HG03108 (cell line): Measurements from ENCODE around the gene MRPS23.

Experiments
- ATAC-seq: cut with Tn5 transposase; IDR thresholded peaks from one replicate; pipeline ENCODE4 v1.9.1; 2021; ENCODE audit warnings: moderate library complexity; ENCODE audit not compliant: unreplicated experiment

Gene MRPS23

DNA sequence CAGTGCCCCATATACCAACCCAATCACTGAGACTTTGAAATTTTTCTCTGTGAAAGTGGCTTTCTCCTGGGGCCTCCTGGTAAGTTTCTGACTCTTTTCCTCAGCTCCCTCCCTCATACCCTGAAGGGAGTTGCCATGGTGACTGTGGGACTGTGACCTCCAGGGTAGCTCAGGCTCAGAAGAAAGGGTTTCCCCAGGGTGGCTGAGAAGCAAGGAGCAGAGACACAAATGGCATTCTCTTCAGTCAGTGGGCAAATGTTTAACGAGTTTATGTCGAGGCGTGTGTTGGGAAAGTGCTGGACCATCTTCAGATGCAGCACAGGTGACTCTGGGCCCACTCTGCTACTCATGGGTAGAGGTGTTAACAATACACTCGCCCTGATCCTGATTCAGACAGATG is 46.8 kb downstream of the MRPS23 start:
- ATAC-seq: no peak

DNA sequence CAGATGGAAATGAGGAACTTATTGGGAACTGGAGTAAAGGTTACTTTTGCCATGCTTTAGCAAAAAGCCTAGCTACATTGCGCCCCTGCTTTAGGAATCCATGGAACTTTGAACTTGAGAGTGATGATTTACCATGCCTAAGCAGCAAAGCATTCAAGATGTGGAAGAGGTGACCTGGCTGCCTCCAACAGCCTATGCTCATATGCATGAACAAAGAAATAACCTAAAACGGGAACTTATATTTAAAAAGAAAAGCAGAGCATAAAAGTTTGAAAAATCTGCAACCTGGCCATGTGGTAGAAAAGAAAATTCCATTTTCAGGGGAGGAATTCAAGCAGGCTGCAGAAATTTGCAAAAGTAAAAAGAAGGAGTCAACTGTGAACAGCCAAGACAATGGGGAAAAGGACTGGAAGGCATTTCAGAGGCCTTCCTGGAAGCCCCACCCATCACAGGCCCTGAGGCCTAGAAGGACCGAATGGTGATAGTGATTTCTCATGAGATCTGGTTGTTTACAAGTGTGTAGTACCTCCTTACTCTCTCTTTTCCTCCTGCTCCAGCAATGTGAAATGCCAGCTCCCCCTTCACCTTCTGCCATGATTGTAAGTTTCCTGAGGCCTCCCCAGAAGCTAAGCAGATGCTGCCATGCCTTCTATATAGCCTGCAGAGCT is 48.7 kb downstream of the MRPS23 start:
- no peak for ATAC-seq

DNA sequence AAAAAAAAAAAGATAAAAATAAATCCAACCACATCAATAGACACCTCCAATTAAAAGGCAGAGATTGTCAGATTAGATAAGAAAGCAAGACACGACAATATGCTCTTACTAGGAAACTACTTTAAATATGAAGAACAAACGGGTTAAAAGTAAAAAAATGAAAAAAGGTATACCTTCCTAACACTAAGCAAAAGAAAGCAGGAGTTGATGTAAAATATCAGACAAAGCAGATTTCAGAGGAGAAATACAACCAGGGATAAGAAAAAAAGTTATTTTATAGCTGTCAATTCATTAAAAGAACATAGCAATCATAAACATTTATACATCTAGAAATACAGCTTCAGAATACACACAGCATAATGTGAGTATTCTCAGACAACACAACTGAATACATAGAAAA is 55.0 kb downstream of the MRPS23 start:
- no peak for ATAC-seq

DNA sequence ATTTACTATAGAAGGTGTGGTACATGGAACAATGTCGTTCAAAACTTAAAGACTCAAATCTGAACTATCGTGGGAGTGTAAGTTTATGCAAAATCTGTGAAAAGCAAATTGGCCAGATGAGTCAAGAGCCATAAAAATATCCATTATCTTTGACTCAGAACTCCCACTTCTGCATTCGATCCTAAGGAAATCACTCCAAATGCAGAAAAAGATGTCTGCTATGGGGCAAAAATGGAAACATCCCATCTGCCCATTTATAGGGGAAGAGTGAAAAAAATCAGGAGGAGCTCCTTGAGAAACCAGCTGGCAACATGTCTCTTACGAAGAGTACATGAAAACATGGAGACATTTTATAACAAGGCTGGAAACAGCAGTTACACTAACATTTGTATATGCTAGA is 61.1 kb downstream of the MRPS23 start:
- ATAC-seq: no peak

DNA sequence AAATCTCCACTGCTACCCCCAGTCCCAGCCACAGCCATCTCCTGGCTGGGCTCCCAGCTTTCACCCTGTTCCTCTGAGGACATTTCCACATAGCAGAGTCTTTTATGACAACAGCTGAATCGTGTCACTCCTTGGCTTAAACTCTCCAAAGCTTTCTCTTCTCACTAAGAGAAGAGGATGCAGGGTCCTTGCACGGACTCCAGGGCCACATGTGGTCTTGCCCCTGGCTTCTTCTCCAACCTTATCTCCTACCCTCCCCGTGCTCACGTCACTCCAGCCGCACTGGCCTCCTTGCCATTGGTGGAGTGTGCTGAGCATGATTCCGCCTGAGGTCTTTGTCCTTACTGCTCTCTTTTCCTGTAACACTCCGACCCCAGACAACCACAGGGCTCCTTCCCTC is 64.8 kb downstream of the MRPS23 start:
- no peak for ATAC-seq
